NOMO-1 treated with DMSO at 0.1 percent for 48 hours (cell line): Measurements from ENCODE around the gene AMOTL1.
"Not testable (repeated sequence)": the region's sequence is repeated elsewhere in the genome, so short reads cannot be mapped to it uniquely, and the experiment has no call there.

ENCODE experiments used
- DNase-seq: peaks from one replicate; lab custom pipeline; 2025; ENCODE audit not compliant: unreplicated experiment; lab: John Stamatoyannopoulos, UW

The AMOTL1 gene

DNA sequence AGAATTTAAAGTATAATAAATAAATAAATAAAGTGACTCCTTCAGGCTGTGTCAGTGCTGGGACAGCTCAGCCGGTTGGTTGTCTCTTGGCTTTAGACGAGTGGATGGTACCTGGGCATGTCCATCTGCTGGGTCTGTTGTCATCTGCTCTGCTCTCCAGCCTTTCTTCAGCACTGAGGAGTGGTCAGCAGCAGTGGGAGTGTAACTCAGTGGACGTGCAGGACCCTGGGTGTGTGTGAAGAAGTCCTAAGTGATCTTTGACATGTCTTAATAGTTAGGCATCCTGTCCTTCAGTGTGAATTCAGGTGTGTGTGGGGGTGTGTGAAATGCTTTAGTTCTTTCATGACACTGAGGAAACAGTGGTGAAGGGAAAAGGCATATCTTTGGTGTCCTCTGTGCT is 24.3 kb downstream of the AMOTL1 start:
- no peak for DNase-seq

DNA sequence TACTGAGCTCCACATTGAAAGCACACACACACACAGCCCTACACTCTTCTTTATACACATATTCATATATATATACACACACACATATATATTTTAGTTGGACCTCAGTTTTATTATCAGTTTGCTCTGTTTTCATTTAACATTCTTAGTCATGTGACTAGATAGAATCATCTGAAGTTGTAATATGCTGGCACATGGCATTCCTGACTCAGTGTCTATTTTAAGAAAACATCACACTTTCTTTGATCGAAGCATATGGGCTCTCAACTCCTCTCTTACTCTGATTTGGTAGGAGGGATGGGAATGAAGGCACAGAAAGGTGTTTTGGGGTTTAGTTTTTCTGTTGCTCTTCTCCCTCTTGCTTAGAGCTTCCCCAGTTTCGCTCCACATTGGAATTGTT is 24.8 kb downstream of the AMOTL1 start:
- DNase-seq, result no peak

DNA sequence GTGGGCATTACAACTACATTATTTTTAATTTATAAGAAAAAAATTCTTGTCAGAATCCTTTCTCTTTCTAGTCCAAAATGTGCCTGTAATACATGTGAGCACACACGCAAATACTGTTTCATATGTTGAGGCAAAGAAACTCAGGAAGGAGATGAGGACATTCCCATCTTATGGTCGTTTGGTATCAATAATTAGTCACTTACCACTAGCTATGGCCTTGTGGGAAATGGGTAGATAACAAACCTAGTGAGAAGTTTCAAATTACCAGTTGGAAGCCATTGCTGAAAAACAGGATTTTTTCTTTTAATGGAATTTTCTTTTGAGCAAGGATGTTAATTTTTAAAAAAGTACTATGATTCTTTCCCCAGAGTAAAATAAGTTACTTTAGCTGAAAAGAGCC is 25.7 kb downstream of the AMOTL1 start:
- no peak for DNase-seq

DNA sequence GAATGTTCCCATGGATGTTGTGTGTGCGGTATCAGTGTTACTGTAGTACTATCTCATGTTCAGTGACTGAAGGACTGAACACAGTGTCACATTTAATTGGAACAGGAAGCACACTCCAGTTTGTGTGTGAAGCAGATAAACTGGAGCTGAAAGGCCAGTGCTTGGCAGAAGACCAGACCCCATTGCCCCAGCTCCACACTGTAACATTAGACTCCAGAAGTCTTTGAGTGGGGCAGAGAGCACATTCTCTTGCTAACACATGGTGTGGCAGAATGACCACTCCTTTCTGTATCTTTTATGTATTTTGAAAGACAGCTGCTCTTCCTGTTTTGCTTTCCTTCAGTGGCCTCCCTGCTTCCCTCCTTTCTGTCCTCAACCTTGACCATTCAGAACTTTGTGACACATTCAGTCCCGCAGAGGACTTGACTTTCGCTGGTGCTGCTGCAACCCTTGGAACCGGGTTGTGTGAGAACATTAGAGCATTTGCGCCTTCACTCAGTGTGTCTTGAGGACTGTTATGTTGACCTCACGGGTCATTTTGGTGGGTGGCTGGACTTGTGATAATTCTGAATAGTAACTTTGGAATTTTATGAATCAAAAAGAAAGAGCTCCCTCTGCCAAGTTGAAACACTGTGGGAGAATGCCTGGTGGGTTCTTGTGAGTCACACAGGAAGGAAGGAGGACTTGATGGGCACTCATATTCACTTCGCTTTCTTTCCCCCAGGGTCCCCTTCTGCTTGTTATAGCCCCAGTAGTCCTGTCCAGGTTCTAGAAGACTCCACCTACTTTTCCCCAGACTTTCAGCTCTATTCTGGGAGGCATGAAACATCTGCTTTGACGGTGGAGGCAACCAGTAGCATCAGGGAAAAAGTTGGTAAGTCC is 26.4 kb downstream of the AMOTL1 start:
- no peak for DNase-seq

DNA sequence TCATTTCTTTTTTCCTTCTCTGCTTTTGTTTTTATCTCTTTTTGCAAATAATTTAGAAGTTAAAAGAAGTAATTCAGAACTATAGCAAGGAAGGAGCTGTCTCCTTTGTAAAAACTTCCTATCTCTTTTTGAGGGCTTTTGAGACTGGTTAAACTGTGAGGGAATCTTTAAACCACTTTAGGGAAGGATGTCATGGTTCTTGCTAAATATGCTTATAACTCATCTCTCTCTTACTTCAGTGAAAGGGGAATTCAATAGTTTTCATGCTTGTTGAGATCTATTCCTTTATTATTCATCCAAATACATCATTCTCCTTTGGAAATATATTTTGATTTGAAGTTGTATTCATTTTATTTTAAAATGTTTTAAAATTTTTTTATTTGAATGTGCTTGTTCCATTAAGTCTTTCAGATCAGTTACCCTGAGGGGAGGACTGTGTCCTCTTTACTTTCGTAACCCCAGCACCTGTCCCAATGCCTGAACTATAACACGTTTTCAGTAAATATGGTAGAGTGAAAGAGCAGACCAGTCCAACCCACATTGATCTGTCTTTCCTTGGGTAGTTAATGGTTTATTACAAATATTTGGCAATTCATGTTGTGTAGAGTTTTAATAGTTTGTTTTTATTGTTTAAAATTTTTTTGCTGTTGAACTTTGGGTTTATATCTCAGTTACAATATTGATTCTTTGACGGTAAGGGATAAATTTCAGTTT is 27.5 kb downstream of the AMOTL1 start:
- DNase-seq, result no peak

DNA sequence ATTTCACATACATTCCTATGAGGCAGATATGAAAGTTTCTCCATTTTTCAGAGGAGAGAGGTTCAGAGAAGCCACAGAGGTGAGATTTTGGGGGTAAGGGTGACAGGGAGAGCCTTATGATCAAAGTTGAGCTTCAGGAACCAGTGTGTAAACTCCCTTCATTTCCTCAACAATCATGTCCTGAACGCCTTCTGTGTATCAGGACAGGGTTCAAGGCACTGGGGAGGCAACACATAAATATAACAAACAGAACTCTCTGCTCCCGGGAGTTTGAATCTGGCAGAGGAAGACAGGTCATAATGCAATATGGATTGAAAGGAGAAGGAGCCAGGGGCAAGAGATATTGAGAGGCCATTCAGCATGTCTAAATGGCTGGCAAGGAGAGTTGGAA is 28.0 kb downstream of the AMOTL1 start:
- DNase-seq, result no peak

DNA sequence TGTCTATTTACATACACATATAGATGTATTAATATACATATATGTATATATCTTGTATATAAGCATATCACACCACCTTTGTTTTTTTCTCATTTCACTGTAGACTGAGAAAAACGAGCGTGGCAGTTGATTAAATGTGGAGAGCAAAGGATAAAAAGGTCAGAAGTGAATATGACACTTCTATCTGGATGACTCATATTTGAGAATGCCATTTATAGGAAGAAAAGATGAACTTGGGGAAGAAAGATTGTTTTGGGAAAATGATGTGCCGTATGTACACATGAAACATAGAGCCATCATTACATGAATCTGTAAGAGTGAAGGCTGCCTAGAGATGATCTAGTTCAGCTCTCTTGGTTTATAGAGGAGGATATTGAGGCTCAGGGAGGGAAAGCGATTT is 28.7 kb downstream of the AMOTL1 start:
- DNase-seq, result no peak

DNA sequence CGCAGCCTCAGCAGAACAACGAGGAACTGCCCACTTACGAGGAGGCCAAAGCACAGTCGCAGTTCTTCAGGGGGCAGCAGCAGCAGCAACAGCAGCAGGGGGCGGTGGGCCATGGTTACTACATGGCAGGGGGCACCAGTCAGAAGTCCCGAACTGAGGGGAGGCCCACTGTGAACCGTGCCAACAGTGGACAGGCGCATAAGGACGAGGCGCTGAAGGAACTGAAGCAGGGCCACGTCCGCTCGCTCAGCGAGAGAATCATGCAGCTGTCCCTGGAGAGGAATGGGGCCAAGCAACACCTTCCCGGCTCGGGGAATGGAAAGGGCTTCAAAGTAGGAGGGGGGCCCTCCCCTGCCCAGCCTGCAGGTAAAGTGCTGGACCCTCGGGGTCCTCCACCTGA is 31.6 kb downstream of the AMOTL1 start:
- no peak for DNase-seq

DNA sequence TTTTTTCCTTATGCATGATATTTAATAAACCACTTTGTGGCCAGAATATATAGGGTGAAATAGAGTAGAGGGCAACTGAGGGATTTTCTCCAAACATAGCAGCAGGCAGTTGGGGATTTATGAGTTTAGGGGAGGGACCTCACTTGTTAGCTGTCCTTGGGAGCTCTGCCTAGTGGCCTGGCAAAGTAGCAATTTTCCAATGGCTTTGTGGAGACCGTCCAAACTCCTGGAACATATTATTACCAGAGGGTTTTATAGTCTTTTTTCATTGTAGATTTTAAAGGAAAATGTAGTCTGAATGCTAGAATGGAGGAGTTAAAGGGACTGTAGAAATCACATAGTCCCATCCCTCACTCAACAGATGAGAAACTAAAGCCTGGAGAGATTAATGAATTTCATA is 32.3 kb downstream of the AMOTL1 start:
- no peak for DNase-seq

DNA sequence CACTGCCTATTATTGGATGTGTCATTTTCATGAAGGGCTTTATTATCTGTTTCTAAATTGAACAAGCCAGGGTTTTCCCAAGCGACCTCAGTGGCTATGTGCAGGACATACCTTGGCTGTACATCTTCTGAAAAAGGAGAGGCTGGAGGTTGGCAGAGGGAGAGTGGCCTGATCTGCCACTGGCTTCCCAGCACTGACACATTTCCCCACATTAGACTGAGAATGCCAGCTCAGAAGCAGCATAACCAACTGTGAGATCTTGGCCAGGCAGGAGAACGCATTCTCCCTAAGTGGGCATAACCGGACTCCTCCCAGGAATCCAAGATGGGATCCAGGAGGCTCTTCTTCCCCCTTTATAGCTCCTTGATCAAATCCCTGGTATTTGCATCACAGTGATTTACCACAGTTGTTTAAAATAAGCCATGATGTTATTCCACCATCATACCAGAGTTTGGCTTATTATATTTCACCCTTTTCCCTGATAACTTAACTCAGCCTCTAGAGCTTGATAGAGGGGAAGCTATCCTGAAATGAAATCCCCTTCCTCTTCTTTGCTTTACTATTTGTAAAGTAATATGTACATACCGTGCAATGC is 33.8 kb downstream of the AMOTL1 start:
- DNase-seq, result no peak

DNA sequence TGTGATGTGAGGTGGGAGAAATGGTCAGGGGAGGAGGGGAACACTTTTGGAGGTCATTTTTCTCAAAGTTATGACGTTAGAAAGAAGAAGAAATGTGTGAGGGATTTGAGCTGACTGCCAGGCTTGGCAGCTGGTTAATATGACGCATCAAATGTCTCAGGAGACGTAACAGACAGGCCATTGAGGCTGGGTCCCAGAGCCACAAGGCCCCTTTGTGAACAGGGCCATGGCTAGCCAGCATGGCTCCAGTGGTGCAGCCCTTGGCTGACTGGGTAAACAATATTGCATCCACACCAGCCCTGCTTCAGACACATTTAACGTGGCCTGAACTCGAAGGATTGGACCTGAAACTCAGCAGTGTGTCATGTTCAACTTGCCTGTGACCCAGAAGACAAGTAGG is 34.3 kb downstream of the AMOTL1 start:
- DNase-seq, result no peak

DNA sequence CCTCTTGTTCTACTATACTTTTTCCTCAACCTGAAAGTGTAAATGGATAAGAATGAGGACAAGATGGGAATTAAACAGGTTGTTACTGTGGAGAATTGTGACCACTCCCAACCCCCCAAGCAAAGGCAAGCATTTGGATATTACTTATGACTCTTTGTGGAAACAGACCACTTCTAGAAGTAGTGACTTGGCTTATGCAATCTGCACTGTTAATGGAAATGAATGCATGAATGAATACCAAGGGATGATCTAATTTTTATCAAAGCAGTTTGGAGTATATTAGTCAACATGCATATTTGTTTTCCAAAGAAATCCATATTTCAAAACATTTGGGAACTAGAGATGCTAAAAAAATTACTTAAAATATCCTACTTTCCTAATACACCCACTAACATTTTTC is 35.3 kb downstream of the AMOTL1 start:
- DNase-seq, result no peak

DNA sequence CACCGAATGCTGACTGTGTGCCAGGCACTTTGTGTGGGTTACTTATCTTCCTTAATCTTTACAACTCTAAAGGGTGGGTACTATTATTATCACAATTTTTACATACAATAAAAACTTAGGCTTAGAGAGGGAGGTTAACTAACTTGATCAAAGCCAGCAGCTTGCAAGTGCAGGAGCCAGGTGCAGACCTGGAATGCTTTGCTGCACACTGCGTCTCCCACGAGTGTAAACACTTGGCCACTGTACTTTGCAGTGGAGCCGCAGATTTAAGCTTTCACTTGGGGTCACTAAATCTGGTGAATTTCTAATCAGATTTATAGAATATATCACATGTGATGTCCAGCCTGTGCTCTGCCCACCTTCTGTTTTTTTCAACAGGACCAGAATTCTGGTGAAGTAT is 36.7 kb downstream of the AMOTL1 start:
- DNase-seq, result no peak

DNA sequence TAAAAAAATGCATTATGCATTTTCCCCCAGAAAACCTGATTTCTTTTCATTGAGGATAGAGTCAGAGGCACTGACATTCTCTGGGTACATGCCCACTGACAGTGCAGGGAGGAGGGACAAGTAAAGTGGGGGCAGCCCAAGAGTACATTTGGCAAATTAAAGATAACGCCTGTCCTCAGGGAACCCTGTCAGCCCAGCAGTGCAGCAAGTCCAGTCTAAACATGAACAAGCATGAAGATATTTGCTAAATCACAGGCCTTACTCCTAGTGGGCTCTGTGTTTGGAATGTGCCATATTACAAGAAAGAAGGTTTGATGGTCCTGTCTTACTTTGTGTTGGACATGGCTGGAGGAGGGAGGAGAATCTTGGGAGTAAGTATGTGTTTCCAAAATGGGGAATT is 37.9 kb downstream of the AMOTL1 start:
- DNase-seq, result no peak

DNA sequence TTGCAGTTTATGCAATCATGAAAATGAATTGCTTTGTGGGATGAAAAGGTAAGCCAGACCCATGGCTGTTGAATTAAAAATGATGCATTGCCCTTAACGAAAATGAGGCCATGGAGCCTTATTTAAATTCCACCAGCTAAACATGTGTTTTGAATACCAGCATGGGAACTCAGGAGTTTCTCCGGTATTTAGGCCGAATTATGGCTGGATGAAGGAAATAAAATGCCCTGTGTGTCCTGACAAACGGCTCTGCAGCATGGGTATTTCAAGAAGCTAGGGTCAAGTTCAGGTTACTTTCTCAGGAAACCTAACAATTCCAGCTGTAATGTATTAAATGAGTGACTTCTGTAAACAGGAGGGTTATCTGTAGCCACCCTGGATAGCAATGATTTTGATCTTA is 38.3 kb downstream of the AMOTL1 start:
- no peak for DNase-seq

DNA sequence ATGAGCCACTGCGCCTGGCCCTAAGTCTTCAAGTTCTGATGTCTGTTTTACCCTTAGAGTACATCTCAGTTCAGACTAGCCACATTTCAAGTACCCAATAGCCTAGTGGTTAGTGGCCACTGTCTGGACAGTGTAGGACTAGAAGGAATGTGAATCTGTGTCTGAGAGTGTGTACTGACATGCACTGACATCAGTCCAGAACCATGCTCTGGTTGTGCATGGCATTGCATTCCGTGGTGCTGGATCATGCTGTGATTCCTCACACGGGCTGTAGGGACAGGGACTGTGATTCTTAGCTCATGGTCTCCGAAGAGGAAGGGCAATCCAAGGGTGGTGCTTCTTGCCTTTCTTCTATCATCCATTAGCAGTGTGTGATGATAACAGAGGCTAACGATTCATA is 41.1 kb downstream of the AMOTL1 start:
- DNase-seq, result no peak

DNA sequence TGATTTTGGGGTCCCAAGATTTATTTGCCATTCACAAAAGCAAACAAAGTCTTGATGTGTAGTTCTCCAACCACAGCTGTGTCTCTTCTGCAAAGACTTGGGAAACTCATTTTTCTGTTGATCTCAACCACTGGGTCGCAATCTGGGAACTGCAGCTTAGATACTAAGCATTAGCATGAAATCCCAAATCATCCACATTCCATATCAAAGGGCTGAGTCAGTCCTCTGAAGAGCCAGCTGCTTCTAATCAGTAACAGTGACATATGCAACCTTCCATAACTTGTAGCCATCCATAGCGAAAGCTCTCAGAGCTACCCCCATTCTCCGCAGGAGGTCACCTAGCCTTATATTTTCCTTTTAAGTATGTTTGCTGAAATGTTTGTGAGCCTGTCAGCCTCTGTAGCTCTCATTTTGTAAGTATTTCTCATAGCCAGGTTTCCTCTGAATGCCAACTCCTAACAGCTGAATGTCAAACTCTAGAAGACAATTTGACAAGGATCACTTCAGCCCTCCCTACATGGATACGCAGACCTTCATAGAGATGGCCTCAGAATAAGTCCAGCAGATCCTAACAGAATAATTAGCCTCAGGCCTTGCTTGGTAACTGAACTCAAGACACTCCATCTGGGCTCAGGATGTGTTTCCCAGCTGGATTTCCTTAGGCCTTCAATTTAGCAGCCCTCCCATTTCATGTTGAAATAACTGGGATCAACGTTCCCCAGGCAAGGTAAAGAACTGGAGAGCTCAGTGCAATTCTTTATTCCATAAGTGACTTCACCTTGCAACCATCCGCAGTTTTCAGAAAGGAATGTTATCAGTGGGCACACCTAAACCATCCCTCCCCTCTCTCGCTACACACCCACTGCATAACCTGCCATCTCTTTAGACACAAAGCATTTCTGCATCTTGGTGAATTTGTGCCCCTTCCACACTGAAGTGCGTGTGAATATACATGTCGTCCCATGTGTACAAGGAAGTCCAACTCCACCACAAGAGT is 44.9 kb downstream of the AMOTL1 start:
- not testable (repeated sequence) for DNase-seq

DNA sequence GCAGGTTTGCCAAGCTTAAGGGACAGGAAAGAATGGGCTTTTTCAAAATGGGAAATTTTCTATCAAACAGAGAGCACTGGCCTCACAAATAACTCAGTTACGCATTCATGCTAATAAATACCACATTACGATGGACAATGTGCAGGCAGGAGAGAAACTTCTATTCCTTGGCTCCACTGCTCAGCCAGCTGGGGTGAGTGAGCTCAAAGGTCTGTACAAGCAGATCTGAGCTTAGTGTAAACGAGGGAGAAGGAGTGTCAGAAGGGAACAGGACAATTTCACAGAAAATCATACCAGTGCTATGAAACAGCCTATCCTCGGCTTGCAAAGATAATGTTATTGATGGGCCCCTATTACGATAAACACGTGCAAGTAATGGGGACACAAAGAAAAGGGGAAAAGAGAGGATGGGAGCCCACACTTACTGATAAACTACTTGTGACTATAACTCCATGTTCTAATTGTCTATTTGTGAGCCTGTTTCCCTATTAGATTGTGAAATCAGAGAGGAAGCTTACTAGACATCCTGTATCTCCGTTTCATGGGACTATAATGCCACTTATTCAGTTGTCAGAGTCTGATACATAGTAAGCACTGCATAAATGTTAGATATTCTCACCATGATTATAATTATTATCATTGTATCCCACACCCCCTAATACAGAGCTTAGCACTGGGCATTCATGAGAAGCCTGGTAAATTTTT is 46.3 kb downstream of the AMOTL1 start:
- DNase-seq, result no peak

DNA sequence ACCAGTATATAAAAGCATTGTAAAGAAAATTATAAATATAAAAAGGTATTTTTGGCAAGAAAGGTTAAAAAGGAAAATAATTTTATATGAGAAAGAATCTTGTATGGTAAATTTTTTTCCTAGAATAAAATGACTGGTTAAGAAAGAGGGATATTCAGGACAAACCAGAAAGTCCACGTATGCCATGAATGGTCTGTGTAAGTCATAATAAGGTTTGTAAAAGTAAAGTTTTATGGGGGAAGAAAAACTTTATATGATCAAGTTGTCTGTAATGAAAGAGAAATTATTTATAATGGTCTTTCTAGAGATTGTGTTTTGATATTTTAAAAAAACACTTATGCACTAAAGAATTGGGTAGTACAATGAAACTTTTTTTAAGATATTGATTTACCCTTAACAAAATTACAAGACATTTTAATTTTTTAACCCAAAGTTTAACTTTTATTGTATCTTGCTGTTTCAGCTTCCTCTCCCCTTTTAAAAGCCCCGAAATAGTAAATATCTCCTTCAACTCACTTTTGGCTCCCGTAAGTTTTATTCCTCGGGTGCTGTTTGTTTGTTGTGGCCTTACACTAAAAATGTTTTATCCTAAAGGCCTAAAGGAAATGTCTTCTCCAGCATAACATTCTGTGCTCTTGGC is 47.7 kb downstream of the AMOTL1 start:
- DNase-seq, result no peak

DNA sequence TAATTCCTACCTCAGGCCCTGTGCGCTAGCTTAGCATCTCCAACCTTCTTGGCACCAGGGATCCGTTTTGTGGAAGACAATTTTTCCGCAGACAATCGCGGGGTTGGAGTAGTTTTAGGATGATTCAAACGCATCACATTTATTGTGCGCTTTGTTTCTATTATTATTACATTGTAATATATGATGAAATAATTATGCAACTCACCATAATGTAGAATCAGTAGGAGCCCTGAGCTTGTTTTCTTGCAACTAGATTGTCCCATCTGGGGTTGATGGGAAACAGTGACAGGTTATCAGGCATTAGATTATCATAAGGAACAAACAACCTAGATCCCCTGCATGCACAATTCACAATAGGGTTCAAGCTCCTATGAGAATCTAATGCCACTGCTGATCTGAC is 52.3 kb downstream of the AMOTL1 start:
- DNase-seq, result no peak
